Thoracic aorta endothelial cell (primary cell): ENCODE results near the gene NFS1. TPM values are rescaled to one million over a fixed set of nuclear protein-coding genes. Genes with fewer than 3 reads are reported as not detected.

ENCODE experiments used
- small RNA-seq: library from RNA; depleted of rRNA; stranded (forward); fragments of <200 nt; gene quantifications from one replicate; pipeline ENCODE3, GENCODE V24; 2012
- total RNA-seq: library from RNA; depleted of rRNA; stranded (reverse); fragments of >200 nt; gene quantifications from 2 replicates; pipeline ENCODE4 v1.2.3, GENCODE V29; 2012

NFS1 gene
- total RNA-seq, result 15.6 and 17.1 TPM in 2 replicates

GRCh38 chr20:35699127-35699956 lies at the start of gene NFS1, which contains the start of gene ROMO1:
NFS1 (minus strand) TSS chr20:35699352; CDS start chr20:35699288, 64 bp downstream.
ROMO1 (plus strand) TSS chr20:35699405; CDS start chr20:35699633, 228 bp downstream.

DNA sequence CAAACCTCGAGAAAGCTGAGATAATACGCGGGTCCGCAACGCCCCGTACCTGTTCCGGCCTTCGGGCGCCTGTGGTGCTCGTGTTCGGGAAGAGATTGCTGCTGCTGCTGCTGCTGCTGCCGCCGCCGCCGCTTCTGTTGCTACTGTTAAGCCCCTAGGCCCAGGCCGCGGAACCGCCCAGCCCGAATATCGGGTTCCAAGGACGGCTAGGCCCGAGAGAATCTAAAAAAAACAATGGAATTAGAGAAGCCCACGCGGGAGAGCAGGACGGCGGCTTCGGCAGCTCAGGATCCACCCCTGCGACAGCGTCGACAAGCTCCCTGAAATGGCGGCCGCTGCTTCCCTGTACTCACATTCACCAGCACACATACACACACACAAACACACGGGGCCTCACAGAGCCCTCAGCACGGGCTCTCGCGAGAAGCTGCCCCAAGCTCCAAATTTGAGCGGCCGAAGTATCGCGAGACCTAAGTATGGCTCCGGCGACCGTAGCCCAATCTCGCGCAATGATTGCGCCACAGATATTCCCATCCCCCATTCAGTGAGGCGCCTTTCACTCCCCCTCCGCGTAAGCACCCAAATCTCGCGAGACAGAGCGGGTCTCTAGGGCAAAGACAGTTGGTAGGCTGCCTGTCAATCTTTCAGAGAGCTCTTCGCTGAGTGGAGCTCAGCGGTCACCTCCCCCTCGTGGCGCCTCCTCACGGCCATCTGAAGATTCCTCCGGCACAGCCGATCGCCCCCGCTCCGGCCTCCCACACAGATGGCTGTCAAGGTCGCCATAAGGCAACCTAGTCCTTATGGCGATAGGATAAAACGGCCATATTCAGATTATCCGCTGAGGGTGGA lies 43.0 kb upstream of the NFS1 start, which contains the start of gene RBM39:
Gene RBM39 (minus strand): TSS at position 369 of the 849 bp plus-strand sequence. CDS start 1,386 bp downstream, outside the sequence.

GRCh38 chr20:35664466-35665206 lies 34.5 kb downstream of the NFS1 start, which contains the start of the genes CPNE1 and RBM12:
CPNE1 (minus strand) TSS chr20:35664900; CDS start chr20:35632923, 31,977 bp downstream.
RBM12 (minus strand) TSS chr20:35664900; CDS start chr20:35655322, 9,578 bp downstream.

Small RNAs within 50 kb of the gene (small RNA-seq; reads per million reads assigned to genes)
- gene RNU6-759P, result not detected

Other genes starting within 250 kb of the NFS1 start
- 23.5 and 30.2 TPM in 2 replicates for gene CEP250, start 243.8 kb downstream of the NFS1 start, total RNA-seq
- gene C20orf173, start 169.7 kb downstream of the NFS1 start, total RNA-seq, result not detected in 2 replicates
- gene ERGIC3, start 157.3 kb downstream of the NFS1 start, total RNA-seq, result 168 and 229 TPM in 2 replicates
- gene SPAG4, start 83.5 kb downstream of the NFS1 start, total RNA-seq, result 6.5 and 7.8 TPM in 2 replicates
- gene CPNE1, start 34.5 kb downstream of the NFS1 start, total RNA-seq, result 78.2 and 151 TPM in 2 replicates
- 94.6 and 97.2 TPM in 2 replicates for gene RBM12, start 34.5 kb downstream of the NFS1 start, total RNA-seq
- gene ROMO1, start 53 bp upstream of the NFS1 start, total RNA-seq, result 128 and 146 TPM in 2 replicates
- gene RBM39, start 42.9 kb upstream of the NFS1 start, total RNA-seq, result 326 and 336 TPM in 2 replicates
- 40.3 and 42.3 TPM in 2 replicates for gene PHF20, start 72.7 kb upstream of the NFS1 start, total RNA-seq